SW 1271 (cell line): Measurements from ENCODE around the gene BCAR3.

Experiments used
- DNase-seq, 2 experiments: peaks; one replicate each; lab custom pipeline; 2025; lab: John Stamatoyannopoulos, UW

BCAR3 gene

DNA sequence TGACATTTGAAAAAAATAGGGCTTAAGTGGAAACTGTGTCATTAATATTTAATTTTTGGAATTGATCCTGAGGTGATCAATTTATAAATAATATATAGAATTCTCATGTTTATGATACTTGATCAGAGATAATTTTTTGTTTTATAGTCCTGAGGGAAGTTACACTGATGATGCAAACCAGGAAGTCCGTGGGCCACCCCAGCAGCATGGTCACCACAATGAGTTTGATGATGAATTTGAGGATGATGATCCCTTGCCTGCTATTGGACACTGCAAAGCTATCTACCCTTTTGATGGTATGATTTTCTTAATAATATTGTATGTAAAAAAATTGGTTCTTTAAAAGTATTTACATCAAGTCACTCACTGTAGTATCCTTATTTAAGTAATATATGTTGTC, 132.5 kb downstream of the BCAR3 start:
- no peak for DNase-seq

GRCh38 chr1:93546162-93546863, 135.3 kb downstream of the BCAR3 start:
- no peak for DNase-seq

GRCh38 chr1:93542398-93542797, 139.2 kb downstream of the BCAR3 start:
- no peak for DNase-seq

GRCh38 chr1:93541045-93541444, 140.6 kb downstream of the BCAR3 start:
- DNase-seq = no peak

DNA sequence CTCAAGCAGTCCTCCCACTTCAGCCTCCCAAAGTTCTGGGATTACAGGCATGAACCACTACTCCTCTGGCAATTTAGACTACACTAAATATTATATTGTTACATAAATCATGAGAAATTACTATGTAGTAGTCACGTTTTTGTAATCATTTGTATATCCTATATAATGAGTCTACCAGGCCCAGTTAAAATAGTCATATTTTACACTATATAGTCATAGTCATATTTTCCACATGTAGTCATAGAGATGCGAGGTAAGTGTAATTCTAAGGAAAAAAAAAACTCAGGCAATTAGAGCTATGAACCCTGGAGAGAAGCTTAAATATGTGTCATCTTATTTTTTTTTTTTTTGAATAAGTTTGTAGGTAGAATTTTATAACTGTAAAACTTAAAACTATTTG, 143.7 kb downstream of the BCAR3 start:
- DNase-seq = no peak

GRCh38 chr1:93537396-93537795, 144.2 kb downstream of the BCAR3 start:
- DNase-seq = no peak

DNA sequence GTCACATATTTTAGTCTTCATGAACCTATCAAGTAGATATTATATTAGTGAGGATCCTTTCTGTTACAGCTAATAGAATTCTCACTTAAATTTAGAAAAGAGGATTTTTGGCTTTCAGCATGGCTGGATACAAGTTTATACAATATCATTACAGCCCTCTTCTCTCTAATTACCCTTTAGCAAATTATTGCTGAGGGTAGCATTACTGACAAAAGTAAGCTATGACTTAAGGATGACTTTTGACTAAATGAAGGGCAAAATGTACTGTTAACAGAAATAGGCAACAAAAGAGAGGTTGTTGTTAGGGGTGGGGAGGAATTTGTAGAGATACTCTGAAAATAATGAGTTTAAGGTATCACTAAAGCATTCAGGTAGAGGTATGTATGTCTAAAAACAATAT, 148.0 kb downstream of the BCAR3 start:
- no peak for DNase-seq

- no peak for DNase-seq
Measured at GRCh38 chr1:93532780-93533378, 148.8 kb downstream of the BCAR3 start.

GRCh38 chr1:93531193-93531592, 150.4 kb downstream of the BCAR3 start:
- DNase-seq = no peak

DNA sequence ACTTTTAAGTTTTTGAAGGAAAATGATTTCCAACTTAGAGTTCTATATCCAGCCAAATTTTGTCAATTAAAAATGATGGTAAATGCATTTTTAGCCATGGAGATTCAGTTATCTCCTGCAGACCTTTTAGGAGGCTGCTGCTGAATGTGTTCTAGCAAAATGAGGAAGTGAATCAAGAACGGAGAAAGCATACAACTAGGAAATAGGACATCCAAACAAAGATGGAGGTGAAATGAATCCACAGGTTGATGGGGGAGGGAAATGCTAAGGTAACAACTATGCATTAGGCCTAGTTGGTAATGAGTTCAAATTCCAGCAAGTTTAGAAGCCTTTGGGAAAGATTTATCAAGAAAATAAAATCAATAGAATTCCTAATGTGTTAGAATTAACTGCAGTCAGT, 153.2 kb downstream of the BCAR3 start:
- no peak for DNase-seq

- no peak for DNase-seq
Measured at GRCh38 chr1:93526431-93526830, 155.2 kb downstream of the BCAR3 start.

DNA sequence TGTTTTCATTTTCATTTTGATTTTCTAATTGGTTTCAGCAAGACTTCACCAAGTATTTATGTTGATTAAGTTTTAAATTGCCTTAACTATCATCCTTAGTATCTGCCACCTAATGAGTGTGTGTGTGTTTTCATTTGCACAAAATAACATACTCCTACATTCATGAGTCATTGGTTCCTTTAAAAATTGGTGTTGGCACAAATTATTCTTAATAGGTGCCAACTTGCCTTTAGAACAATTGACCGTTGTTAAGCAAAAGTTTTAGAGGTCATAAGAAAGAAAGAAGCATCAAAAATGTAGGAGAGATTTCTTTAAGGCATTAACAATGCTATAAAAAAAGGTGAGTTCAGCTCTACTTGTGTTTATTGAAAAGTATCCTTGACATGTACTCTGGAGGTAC, 156.2 kb downstream of the BCAR3 start:
- DNase-seq = no peak

DNA sequence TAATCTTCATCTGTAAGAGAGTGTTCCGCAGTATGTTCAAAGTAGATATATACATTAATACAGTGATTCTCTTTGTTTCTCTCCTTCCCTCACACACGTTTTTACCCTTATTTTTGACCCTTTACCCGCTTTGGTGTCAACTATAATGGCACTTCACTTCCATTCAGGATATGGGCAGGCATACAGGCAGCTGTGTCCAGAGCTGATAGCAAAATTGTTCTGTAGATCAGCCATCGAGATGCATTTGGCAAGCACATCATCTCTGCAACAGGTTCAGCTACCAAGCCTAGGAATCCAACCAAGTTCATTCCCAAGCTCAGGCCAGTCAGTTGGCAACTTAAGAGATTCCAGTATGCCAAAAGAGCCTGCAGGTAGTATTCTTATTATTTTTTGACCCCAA, 158.9 kb downstream of the BCAR3 start:
- no peak for DNase-seq

DNA sequence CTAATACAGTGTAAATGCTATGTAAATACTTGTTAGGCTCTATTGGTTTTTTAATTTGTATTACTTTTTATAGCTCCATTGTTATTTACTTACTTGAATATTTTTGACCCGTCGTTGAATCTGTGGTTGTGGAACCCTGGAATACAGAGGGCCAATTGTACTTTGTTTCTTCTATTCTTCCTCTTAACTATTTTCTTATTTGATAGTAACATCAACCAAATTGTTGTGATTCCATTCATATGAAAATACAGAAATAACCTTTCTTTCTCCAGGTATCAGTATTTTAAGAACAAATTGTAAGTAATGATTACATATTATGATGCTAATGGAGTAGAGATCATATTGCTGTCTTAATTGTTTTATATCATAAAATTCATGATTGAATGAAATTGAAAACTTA, 160.0 kb downstream of the BCAR3 start:
- DNase-seq = no peak

- peak in 1 of 2 experiments; percentile 4 for DNase-seq
Measured at GRCh38 chr1:93519199-93519829, 162.3 kb downstream of the BCAR3 start.

DNA sequence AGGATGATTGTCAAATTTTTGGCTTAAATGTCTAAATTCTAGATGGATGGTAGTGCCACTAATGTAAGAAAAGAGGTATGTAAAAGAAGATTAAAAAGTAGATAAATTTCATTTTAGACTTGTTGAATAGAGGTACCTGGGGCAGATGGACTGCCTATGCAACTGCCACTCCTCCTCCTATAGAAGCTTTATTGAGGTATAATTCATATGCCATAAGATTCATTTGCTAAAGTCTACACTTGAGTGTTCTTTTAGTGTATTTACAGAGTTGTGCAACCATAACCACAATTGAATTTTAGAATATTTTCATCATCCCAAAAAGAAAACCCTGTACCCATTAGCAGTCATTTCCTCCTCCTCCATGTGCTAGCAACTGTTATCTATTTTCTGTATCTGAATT, 163.1 kb downstream of the BCAR3 start:
- DNase-seq = no peak

DNA sequence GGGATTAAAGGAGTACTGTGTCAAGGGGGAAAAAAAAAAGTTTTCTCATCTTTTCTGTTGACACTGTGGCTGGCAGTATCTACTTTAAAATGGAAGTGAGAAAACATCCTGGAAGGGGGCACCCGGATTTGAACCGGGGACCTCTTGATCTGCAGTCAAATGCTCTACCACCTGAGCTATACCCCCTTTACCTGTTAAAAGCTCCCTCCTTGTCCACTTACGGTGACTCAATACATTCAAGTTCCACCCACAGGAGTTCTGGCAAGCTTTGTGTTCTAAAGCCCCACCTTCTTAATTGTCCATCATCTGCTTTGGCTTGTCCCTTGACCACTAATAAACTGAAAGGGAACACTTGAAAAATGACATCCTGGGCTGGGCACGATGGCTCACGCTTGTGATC, 165.5 kb downstream of the BCAR3 start:
- no peak for DNase-seq
